GM20431 (cell line): ENCODE results near the gene LGALS3BP.

Experiments used
- in situ Hi-C: fragments of 300-500 bp; cut with MseI, MboI; formaldehyde crosslinking; loops from one replicate; pipeline ENCODE4 v1.15.0; 2020; ENCODE audit warnings: low sequenced_read_pairs; ENCODE audit not compliant: unreplicated experiment

Gene LGALS3BP

DNA sequence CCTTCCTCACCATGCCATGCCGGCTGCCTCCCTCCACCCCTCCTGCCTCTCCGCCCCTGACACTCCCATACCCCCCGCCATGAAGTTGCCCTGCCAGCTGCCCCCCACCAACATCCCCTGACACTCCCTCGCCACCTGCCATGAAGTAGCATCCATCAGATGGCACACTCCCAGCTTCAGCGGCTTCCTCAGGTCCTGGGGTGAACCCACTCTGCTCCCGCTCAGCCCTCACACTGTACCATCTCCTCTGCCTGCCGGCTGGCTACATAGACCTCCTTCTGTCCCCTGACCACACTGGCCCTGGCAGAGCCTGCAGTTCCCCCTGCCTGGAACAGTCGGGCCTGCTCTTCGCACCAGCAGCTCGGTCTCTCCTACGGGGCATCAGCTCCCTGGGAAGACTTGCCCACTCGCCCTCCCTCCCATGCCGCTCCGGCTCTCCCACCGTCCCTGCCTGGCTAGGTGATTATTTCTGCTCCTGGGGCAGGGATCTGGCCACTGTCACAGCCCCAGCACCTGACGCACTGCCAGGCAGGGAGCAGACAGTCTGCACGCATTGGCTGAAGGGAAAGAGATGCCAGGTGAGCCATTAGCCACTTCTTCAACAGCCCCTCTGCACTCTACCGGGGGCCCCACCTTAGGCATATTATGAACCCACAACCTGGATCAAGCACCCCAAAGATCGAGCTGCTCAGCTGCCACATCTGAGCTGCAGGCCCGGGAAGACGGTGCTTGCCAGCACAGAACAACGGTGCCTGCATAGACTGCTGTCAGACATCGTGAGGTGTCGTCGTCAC lies 20.9 kb upstream of the LGALS3BP start:
- in situ Hi-C loops = no loop called here

DNA sequence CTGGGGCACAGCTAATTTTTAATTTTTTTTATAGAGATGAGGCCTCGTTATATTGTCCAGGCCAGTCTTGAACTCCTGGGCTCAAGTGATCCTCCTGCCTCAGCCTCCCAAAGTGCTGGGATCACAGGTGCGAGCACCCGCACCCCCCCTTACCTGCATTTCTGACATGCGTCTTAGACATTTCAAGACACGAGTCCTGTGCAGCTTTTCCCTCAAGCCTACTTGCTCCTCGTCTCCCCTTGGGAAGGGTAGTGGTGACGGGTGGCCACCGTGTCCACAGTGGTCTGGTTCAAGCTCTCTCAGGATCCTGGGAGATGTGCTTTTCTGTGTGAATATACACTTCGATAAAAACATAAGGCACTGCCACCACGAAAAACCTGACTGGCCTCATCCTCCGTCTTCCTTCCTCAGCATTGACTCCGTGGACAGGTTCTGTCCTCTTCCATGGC lies 20.2 kb upstream of the LGALS3BP start:
- in situ Hi-C loops = no loop called here

GRCh38 chr17:78999056-78999768 lies 19.5 kb upstream of the LGALS3BP start:
- in situ Hi-C loops = no loop called here

DNA sequence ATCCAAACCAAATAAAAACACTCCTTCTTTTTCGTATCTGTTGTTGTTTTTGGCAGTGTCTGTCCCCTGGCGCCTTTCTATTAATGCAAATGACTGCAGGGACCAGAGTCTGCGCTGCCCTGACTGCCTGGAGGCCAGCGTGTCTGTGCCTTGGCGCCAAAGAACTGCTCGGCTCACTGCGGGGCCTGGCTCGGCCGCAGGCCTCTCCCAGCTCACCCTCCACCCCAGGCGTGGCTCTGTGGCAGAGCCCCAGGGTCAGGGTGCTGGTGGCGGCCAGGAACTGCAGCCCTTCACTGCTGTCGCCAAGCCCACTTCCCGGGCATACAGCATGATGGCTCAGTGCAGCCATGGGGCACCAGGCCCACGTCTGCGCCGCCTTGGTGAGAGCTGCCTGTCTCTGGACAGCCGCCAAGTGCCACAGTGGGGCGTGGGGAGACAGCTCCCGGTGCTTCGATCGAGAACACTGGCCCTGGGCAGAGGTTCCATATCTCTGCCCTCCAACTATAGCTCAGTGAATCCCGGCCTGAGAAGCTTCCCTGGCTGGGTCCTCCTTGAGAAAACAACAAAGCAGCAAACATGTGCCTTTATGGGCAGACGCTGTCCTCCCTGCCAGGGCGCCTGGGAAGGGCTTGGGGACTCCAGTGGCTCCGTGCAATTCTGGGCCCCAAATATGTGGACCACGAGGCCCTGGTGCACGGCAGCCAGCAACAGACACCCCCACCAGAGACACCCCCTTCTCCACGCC lies 18.8 kb upstream of the LGALS3BP start:
- in situ Hi-C loops = no loop called here

DNA sequence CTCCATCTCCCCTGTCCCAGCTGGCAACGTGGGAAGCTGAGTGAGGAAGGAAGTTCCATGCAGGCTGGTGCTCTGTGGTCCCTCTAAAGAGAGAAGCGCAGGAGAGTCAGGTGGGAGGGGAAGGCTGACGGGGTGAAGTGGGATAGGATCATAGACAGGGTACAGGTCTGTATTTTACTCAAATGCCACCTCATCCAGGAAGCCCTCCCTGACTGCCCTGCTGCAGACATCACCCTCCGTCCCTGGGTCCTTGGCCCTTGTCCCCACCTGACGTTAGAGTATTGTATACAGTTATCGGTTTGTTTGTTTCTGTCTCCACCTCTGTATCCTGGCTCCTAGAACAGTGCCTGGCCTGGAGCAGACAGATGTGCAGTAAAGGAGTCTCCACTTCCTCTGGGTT lies 18.2 kb upstream of the LGALS3BP start:
- in situ Hi-C loops = no loop called here

- in situ Hi-C loops = no loop called here
These were observed 17.6 kb upstream of the LGALS3BP start for GRCh38 chr17:78997231-78997741.

DNA sequence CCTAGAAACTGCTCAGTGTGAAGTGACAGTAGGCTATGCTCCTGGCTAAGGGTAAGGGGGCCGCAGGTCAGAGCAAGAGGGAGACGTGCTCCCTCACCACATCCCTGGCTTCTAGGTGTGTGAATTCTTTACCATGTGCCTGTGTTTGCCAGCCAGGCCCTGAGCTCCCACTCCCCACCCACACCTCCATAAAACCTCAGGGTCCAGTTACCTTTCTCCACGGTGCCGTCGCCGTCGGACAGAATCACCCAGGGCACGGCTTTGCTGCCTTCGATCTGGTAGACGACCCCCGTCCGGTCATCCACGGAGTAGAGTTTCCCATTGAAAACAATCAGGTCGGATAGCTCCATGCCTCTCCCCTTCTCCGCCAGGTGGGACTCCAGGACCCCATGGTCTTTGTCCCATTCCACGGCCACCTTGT lies 17.1 kb upstream of the LGALS3BP start:
- in situ Hi-C loops = no loop called here

DNA sequence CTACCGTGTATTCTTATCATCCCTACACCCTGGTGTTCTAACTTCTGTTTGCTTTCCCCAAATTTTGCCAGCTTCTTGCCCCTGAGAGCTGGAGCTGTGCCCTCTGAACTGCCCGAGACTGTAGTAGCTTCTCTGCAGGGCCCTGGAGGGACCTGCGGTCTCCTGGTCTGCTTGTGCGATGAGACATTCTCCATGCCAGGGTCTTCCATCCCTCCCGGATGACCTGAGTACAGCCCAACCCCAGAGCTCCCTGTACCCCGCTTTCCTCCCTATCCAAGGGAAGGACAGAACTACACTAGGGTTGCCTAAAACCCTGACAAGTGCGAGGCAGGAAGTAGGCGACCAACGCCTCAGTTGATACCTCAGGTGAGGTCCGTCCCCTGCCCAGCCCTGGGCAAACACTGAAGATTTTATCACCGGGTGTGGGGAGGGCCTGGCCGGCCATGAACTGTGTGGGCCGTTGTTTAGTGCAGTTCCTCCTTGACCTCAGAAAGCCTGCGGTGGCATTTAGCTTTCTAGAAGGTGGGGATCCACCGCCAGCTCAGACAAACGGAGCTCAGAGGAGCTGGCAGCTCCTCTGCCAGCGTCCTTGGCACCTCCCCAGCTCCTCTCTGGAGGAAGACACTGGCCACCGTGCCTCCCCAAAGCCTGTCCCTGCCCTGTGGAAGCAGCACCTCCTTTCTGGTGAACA lies 16.2 kb upstream of the LGALS3BP start:
- in situ Hi-C loops = no loop called here

- in situ Hi-C loops = no loop called here
These were observed 15.5 kb upstream of the LGALS3BP start for GRCh38 chr17:78995022-78995760.

DNA sequence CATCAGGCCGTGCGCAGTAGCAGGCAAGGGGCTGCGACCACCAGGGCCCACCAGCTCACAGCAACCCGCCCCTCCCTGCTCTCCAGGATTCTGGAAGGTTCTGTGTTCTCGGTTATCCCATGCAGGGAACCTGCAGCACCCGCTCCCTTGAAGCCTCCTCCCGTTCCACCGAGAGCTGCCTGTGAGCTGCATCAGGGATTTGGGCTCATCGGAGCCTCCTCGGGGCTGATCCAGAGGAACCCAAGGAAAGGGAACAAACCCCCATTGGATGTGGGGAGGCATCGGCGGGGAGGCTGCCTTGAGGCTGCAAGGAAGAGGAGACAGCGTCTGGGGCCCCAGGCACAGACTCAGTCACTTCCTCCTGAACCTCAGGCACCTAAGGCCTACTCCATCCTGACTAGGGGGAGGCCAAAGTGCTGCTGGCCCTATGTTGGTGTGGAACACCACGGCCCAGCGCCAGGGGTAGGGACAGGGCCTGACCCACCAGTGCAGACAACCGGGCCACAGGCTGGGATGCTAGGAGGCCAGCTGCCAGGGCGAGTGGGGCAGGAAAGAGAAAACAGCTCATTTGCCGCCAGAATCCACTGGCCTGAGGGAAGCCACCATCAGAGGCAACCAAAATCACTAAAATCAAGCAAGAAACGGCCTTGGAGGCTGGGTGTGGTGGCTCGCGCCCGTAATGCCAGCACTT lies 14.4 kb upstream of the LGALS3BP start:
- in situ Hi-C loops = no loop called here

DNA sequence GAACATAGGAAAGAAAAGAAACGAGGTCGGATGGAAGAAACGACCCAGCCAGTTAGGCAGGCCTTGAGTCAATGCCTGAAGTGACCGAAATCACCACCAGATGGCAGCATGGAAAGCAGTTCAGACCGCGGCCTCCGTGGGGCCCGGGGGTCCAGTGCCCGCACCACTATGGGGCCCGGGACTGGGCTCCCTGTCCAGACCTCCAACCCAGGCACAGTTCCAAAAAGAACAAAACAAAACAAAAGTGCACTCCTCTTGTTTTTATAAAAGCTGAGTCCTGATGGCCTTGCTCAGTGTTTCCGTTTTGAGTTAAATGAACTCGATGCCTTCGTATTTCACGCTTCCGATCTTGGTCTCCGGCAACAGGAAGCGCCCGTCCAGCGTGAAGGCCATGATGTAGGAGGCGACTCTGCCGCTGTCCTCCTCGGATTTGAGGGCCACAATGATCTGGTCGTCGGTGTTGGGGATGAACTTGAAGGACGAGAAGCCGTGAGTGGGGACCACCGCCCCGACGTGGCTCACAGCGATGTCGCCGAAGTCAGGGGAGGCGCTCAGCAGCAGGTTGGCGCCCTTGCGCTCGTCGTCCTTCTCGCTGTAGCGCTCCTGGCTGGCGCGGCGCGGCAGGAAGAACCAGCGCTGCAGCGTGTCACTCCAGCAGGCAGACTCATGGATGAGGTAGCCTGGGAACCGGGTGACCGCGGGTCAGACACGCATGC lies 13.7 kb upstream of the LGALS3BP start:
- in situ Hi-C loops = no loop called here

DNA sequence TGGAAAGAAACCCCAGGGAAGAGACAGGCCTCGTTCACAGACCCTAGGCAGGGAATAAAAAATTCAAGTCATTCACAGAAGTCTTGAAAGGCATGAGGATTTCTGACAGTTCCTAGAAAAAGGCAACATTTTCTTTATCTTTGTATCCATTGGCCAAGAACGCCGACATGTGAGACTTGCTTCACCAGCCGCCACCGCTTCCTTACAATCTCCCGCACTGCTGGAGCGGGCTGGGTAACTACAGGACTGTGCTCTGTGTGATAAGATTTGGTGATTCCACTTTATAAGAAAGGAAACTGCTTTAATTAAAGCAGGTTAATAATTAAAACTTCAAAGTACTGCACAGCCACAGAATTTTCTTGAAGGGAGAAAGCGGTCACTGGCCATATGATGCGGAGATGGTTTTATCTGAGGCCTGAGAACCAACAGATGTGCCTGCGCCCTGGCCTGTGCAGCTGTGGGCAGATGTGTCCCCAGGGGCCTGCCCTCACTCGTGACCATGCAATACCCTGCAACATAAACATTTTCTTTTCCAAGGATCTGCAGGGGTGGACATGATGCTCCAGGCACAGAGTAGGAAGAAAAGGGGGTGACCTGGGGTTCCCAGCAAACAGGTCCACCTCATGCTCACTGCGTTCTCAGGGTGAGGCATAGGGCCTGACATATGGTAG lies 13.0 kb upstream of the LGALS3BP start:
- in situ Hi-C loops = no loop called here

GRCh38 chr17:78991906-78992532 lies 12.3 kb upstream of the LGALS3BP start:
- in situ Hi-C loops = no loop called here

GRCh38 chr17:78991017-78991738 lies 11.5 kb upstream of the LGALS3BP start:
- in situ Hi-C loops = no loop called here

- in situ Hi-C loops = no loop called here
These were observed 10.8 kb upstream of the LGALS3BP start for GRCh38 chr17:78990349-78991016.

DNA sequence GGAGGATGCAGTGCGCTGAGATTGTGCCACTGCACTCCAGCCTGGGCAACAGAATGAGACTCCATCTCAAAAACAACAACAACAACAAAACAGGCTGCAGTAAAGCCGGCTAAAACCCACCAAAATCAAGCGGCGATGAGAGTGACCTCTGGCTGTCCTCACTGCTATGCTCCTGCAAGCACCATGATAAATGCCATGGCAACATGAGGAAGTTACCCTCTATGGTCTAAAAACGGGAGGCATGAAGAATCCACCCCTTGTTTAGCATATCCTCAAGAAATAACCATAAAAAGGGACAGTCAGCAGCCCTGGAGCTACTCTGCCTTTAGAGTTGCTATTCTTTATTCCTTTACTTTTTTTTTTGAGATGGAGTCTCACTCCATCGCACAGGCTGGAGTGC lies 8.4 kb upstream of the LGALS3BP start:
- in situ Hi-C loops = no loop called here
